GM13976 (cell line): ENCODE data around the gene TAF8.
"Not testable (repeated sequence)": the region's sequence is repeated elsewhere in the genome, so short reads cannot be mapped to it uniquely, and the experiment has no call there.

Experiments
- DNase-seq: peaks from one replicate; pipeline ENCODE4 v3.0.0; 2012; ENCODE audit warnings: low spot score
- CTCF ChIP-seq: IDR thresholded peaks from 2 replicates; pipeline ENCODE4 v1.5.1; 2012; ENCODE audit warnings: borderline replicate concordance, mild to moderate bottlenecking; ENCODE audit not compliant: insufficient read depth; ENCODE audit errors: extremely low read depth, missing control alignments, control extremely low read depth
- in situ Hi-C: fragments of 300-500 bp; cut with MboI; formaldehyde crosslinking; loops from one replicate; pipeline ENCODE4 v1.12.0; 2022; ENCODE audit warnings: low sequenced_read_pairs, mixed read lengths, inconsistent platforms; ENCODE audit not compliant: unreplicated experiment

TAF8 gene

GRCh38 chr6:42029881-42030280 lies 20.4 kb upstream of the TAF8 start:
- no peak for TF ChIP-seq CTCF
- no peak for DNase-seq
- in situ Hi-C loops: no loop called here

GRCh38 chr6:42030585-42031506 lies 19.5 kb upstream of the TAF8 start:
- DNase-seq: no peak
- in situ Hi-C loops: no loop called here
- no peak for TF ChIP-seq CTCF

GRCh38 chr6:42032366-42032765 lies 18.0 kb upstream of the TAF8 start:
- DNase-seq: no peak
- TF ChIP-seq CTCF: no peak
- in situ Hi-C loops: no loop called here

GRCh38 chr6:42037669-42038068 lies 12.7 kb upstream of the TAF8 start:
- DNase-seq, in situ Hi-C loops: not testable (repeated sequence)

- in situ Hi-C loops: no loop called here
- no peak for TF ChIP-seq CTCF
- no peak for DNase-seq
Observed at GRCh38 chr6:42038163-42038562, 12.2 kb upstream of the TAF8 start.

- in situ Hi-C loops: no loop called here
- TF ChIP-seq CTCF: no peak
- no peak for DNase-seq
Observed at GRCh38 chr6:42038811-42039408, 11.4 kb upstream of the TAF8 start.
